ENCODE results near the gene LARGE1.
"Not testable (repeated sequence)": the region's sequence is repeated elsewhere in the genome, so short reads cannot be mapped to it uniquely, and the experiment has no call there.

Gene LARGE1

GRCh38 chr22:33598821-33599220 is 321.5 kb downstream of the LARGE1 start:
- no peak for DNase-seq (ENCODE audit: low read depth, low spot score)

GRCh38 chr22:33597274-33597985 is 322.8 kb downstream of the LARGE1 start:
- DNase-seq (ENCODE audit: low read depth, low spot score) = no peak

GRCh38 chr22:33593818-33594217 is 326.5 kb downstream of the LARGE1 start:
- DNase-seq (ENCODE audit: low read depth, low spot score) = no peak

- DNase-seq (ENCODE audit: low read depth, low spot score) = no peak
Observed at GRCh38 chr22:33591946-33592345, 328.3 kb downstream of the LARGE1 start.

- no peak for DNase-seq (ENCODE audit: low read depth, low spot score)
Observed at GRCh38 chr22:33589297-33589696, 331.0 kb downstream of the LARGE1 start.

GRCh38 chr22:33588860-33589259 is 331.4 kb downstream of the LARGE1 start:
- DNase-seq (ENCODE audit: low read depth, low spot score) = no peak

GRCh38 chr22:33584152-33584551 is 336.1 kb downstream of the LARGE1 start:
- DNase-seq (ENCODE audit: low read depth, low spot score) = no peak

- no peak for DNase-seq (ENCODE audit: low read depth, low spot score)
Observed at GRCh38 chr22:33582822-33583400, 337.4 kb downstream of the LARGE1 start.

GRCh38 chr22:33580310-33580709 is 340.0 kb downstream of the LARGE1 start:
- DNase-seq (ENCODE audit: low read depth, low spot score) = no peak

GRCh38 chr22:33579448-33580093 is 340.7 kb downstream of the LARGE1 start:
- peak; percentile 57 for DNase-seq (ENCODE audit: low read depth, low spot score)

GRCh38 chr22:33578752-33579151 is 341.5 kb downstream of the LARGE1 start:
- no peak for DNase-seq (ENCODE audit: low read depth, low spot score)

GRCh38 chr22:33577862-33578411 is 342.3 kb downstream of the LARGE1 start:
- DNase-seq (ENCODE audit: low read depth, low spot score) = no peak

GRCh38 chr22:33576205-33576604 is 344.1 kb downstream of the LARGE1 start:
- no peak for DNase-seq (ENCODE audit: low read depth, low spot score)

GRCh38 chr22:33575771-33576170 is 344.5 kb downstream of the LARGE1 start:
- DNase-seq (ENCODE audit: low read depth, low spot score) = no peak

GRCh38 chr22:33575041-33575440 is 345.2 kb downstream of the LARGE1 start:
- no peak for DNase-seq (ENCODE audit: low read depth, low spot score)

GRCh38 chr22:33573479-33573878 is 346.8 kb downstream of the LARGE1 start:
- DNase-seq (ENCODE audit: low read depth, low spot score) = no peak

- DNase-seq (ENCODE audit: low read depth, low spot score) = no peak
Observed at GRCh38 chr22:33572086-33572485, 348.2 kb downstream of the LARGE1 start.

- DNase-seq (ENCODE audit: low read depth, low spot score) = no peak
Observed at GRCh38 chr22:33570110-33570509, 350.2 kb downstream of the LARGE1 start.

- no peak for DNase-seq (ENCODE audit: low read depth, low spot score)
Observed at GRCh38 chr22:33569559-33569958, 350.7 kb downstream of the LARGE1 start.

GRCh38 chr22:33569018-33569417 is 351.3 kb downstream of the LARGE1 start:
- DNase-seq (ENCODE audit: low read depth, low spot score) = no peak

GRCh38 chr22:33566495-33566894 is 353.8 kb downstream of the LARGE1 start:
- not testable (repeated sequence) for DNase-seq (ENCODE audit: low read depth, low spot score)

GRCh38 chr22:33565580-33565995 is 354.7 kb downstream of the LARGE1 start:
- no peak for DNase-seq (ENCODE audit: low read depth, low spot score)

GRCh38 chr22:33564683-33565082 is 355.6 kb downstream of the LARGE1 start:
- DNase-seq (ENCODE audit: low read depth, low spot score) = no peak
